Measurements from ENCODE around the gene RGS5. TPM values are rescaled to one million over a fixed set of nuclear protein-coding genes. Genes with fewer than 3 reads are reported as not detected.

The RGS5 gene, protein sequence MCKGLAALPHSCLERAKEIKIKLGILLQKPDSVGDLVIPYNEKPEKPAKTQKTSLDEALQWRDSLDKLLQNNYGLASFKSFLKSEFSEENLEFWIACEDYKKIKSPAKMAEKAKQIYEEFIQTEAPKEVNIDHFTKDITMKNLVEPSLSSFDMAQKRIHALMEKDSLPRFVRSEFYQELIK
- 0.93 to 2.0 TPM (median 1.5 TPM) in 5 replicates for total RNA-seq (2022; extraction: Qiagen RNA extraction)

DNA sequence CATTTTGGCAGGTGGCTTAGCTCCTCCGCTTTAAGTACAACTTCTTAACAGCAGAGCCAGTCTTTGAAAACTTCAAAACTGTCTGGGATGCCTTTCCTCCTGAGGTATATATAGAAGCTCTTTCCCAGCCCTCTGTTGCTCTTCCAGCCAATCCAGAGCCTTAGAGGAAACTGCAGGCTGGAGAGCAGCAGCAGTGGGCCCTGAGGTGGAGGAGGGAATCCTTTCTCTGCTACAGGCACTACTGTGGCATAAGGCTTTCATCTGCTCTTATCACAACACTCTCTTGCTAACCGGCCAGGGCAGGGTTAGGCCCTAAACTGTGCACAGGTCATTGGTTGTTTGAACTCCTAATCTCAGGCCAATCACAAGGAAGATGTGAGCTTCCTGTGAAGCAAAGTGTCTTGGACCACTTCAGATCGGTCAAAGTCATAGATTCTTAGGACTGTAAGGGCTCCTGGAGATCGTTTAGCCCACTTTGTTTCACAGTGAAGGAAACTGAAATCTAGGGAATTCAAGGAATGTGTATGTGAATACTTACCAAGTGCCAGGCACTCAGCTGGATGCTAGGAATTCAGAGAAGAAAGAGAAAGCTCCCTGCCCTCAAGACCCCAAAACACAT is at the start of gene RGS5:
Gene RGS5, minus strand, starts transcription at position 84 of the 619 bp plus-strand sequence. Its CDS starts 81 bp downstream, at position 3.

Other genes with a start within 250 kb of the RGS5 start
- not detected in 5 replicates for gene RGS4, start 133.6 kb downstream of the RGS5 start, total RNA-seq (2022; extraction: Qiagen RNA extraction)
- 23.4 to 29.2 TPM (median 24.5 TPM) in 5 replicates for gene NUF2, start 119.0 kb upstream of the RGS5 start, total RNA-seq (2022; extraction: Qiagen RNA extraction)

Measured in A549 treated with dexamethasone at 1 μM for 4 hours (cell line).